Ureter (tissue), 1 donor: Measurements from ENCODE around the gene ESR1. TPM values are rescaled to one million over a fixed set of nuclear protein-coding genes. Genes with fewer than 3 reads are reported as not detected.
"Not testable (repeated sequence)": the region's sequence is repeated elsewhere in the genome, so short reads cannot be mapped to it uniquely, and the experiment has no call there.

Source experiments
- DNase-seq: peaks from one replicate; pipeline ENCODE4 v3.0.0-alpha.2; 2020; ENCODE audit warnings: low spot score
- total RNA-seq: library from RNA; stranded (reverse); gene quantifications from one replicate; pipeline ENCODE4 v1.2.4, GENCODE V29; 2023
- donor health status: DM: yes; HTN: yes; CAD: no.

Gene ESR1
- total RNA-seq, 1 donor from 2014 or later = 9.6 TPM

GRCh38 chr6:152053332-152053731 is 245.8 kb downstream of the ESR1 start:
- no peak for DNase-seq

DNA sequence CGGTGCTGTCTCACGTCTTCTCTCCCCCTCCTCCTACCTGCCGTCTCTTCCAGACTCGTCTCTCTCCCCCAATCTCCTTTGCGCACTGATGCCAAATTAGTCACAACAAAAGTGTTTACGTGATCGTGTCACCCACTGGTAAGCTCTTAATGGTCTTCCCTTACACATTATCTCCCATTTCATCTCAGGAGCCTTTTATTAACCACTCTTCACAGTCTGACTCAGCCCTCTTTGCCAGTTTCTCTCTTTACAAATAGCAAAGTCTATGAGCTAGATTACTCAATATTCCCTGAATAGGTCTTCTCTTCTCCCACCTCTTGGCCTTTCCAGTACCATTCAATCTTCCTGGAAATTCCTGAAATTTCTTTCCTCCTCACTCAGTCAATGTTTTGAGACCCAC is 247.0 kb downstream of the ESR1 start:
- no peak for DNase-seq

- DNase-seq = no peak
Observed at GRCh38 chr6:152055517-152055916, 248.0 kb downstream of the ESR1 start.

- no peak for DNase-seq
Observed at GRCh38 chr6:152057832-152058498, 250.5 kb downstream of the ESR1 start.

- no peak for DNase-seq
Observed at GRCh38 chr6:152059909-152060308, 252.4 kb downstream of the ESR1 start.

GRCh38 chr6:152062476-152062875 is 255.0 kb downstream of the ESR1 start:
- DNase-seq = no peak

DNA sequence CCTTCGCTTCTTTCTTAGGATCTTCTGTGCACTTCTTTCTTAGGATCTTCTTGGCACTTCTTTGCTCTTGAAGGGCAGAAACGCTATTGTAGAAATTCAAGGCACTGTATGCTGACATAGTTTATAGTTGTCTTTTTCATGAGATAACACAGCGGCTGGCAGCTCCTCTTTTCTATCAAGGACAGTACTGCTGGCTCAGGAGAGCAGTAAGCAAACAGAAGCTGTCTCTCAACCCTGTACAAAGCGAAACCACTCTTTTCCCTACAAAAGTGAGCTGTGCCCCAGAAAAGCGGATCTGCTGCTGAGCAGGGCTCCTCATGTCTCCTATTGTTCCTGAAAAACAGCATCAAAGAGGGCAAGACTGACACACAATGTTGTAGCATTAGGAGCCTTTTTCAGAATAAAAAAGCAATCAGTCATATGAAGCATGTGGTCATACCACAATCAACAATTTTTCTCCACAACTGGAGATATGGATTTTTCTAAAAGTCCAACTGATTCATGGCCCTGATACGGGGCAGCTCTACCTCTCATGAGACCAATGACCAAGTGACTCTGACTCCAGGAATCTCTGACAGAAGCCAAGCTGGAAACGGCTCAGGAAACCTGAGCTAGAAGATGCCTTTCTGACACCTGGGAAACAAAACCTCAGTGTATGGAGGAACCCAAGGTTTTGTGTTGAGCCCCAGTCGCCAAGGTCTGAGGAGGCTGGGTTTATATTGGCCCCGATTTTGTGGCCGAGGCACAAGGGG is 255.9 kb downstream of the ESR1 start:
- no peak for DNase-seq

DNA sequence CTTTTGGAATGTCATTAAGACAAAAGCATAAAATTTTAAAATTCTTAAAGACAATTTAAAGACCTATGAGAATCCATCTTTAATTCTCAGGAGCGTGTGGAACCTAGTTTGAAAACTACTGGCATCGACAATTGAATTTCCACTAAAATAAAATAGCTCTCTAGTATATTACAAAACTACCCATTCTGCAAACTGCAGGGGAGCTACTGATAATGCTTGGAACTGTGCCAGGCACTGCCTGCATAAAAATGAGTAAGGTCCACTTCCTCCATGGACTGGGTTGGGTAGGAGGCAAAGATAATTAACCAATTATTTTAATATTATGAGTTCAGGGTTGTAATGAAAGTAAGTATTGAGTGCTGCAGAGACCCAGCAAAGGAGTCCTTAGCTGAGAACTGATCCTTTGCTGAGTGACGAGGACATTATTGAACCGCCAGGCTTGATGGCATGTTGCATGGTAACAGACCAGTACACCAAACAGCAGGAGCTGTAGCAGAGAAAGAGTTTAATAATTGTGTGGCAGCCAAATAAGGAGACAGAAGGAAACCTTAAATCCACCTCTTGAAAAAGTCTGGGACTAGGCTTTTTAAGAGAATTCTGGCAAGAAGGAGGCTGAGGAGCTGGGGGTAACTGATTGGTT is 261.3 kb downstream of the ESR1 start:
- DNase-seq = no peak

DNA sequence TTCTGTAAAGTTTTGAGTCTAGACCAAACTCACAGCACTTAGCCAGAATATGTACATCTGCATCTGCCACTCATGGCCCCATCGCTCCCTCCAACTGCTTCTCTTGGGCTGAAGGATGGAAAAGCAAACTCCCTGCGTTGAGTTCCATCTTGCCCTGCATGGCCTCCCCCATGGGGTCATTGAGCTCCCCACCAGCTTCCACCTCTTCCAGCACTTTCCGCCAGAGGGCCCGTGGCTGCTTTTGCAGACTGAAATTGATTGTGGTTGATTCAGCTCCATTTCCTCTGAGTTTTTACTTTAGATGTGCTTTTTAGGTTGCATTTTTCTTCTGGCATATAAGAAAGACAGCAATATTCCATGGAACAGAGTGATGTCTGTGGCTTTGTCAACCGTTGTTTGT is 263.1 kb downstream of the ESR1 start:
- DNase-seq = no peak

DNA sequence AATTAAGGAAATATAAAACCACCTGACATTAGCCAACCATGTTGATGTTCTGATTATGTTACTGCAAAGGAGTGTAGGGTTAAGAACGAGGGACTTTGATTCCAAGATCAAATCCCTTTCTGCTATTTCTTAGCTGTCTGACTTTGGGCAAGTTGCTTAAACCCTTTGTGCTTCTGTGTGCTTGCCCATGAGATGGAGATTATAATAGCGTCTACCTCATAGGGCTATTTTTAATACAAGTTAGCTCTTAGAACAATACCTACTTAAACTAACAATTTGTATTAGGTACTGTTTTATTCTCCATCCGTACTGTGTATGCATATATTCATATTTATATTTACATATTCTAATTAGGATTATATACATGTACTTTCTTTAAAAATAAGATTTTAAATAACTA is 263.8 kb downstream of the ESR1 start:
- no peak for DNase-seq

GRCh38 chr6:152071843-152072242 is 264.4 kb downstream of the ESR1 start:
- DNase-seq = no peak

- not testable (repeated sequence) for DNase-seq
Observed at GRCh38 chr6:152076242-152076641, 268.8 kb downstream of the ESR1 start.

- DNase-seq = no peak
Observed at GRCh38 chr6:152078001-152078400, 270.5 kb downstream of the ESR1 start.

GRCh38 chr6:152078804-152079203 is 271.3 kb downstream of the ESR1 start:
- DNase-seq = no peak

DNA sequence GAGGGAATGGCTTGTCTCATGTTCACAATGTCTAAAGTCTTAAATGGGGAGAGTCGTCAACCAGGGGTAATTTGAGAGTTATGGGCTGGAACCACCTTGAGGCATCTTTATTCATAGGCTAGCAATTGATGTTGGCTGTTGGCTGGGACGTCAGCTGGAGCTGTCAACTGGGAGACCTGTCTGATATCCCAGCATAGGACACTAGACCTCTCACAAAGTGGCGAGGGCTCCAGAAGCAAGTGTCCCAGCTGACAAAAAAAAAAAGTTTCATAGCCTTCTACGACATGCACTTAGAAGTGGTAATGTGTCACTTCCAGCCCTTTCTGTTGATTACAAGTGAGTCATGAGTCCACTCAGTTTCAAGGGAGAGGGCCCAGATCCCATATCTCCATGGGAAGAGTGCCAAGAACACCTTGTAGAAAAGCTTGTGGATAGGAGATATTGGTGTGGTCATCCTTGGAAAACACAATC is 278.0 kb downstream of the ESR1 start:
- no peak for DNase-seq

GRCh38 chr6:152086223-152086873 is 278.9 kb downstream of the ESR1 start:
- DNase-seq = no peak

- no peak for DNase-seq
Observed at GRCh38 chr6:152087096-152087495, 279.6 kb downstream of the ESR1 start.

DNA sequence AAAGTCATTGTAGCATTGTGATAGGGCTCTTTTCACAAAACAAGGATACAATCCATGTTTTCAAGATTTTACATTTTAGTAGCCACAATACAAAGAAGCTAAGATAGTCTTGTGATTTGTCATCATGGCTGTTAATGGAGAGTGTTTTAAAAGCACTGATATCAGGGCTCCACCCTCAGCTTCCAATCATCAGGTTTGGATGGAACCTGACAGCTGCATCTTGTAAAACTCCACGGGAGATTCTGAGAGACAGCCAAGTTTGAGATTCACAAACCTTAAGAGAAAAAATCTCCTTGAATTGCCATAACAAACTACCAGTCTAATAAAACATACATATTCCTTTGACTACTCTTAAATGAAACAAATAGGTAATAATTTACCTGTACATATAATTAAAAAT is 280.2 kb downstream of the ESR1 start:
- DNase-seq = no peak

GRCh38 chr6:152089992-152090391 is 282.5 kb downstream of the ESR1 start:
- DNase-seq = no peak

DNA sequence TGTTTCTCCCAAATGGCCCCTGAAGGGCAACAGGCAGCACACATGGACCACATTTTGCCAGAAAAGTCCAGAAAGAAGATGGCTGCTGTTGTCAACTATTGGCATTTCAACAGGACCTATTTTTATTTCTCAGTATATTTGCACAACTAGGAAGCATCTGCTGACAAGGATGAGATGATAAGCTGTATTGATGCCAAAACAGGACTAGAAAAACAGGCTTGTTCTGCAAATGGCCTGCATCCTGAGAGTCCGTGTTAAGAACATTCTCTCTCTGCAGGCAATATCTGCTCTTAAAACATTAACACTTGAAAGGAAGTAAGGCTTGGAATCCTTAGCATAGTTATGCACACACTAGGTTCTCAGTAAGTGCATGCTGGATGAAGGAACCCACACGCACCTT is 283.7 kb downstream of the ESR1 start:
- no peak for DNase-seq

DNA sequence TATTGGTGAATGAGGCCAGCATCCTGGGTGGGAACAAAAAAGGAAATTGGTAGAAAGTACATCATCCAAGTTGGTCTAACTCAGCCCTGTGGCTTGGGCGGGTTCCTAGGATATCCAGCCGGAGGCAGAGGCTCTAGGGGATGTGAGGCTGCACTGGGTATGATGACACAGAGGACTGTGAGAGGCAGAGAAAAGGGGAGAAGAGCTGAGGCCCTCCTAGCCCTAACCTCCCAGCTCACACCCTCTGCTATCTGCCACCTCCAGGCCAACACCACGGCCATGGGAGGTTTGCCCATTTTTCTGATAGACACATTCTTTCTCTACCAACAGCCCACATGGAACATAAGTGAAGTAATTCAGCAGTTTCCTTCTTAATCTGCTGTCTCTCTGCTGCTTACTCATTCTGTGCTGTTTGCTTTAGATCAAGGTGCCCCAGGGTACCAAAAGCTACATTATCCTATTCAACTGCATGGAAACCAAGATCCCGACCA is 284.4 kb downstream of the ESR1 start:
- no peak for DNase-seq

DNA sequence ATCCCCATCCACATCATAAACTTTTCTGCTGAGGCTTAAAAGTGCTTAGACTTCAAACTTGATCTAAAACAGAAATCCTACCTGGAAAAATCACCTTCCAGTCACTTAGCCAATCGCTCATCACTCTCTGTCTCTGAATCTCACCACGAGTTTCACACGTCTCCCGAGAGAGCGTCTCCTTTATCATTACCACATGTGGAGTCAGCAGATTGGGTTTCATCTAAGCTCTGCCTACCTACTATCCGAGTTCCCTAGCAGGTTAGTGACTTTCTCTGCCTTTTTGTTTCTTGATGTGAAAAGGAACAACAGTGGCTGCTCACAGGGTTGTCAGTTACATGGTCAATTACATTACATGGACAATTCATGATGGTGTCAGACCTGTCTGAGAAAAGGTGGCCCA is 286.2 kb downstream of the ESR1 start:
- DNase-seq = no peak
